Measurements from ENCODE around the gene PRPF40B.

Gene PRPF40B

GRCh38 chr12:49666176-49666575, 42.8 kb downstream of the PRPF40B start:
- no peak overlapping the region for H3K9ac ChIP-seq (ENCODE audit: low read length)
- H3K14ac ChIP-seq (ENCODE audit: low read length): no peak overlapping the region
- H3K79me2 ChIP-seq (ENCODE audit: control insufficient read depth, insufficient read depth, low read length, poor library complexity): no peaks in the 10 kb centered on the region
- no peak overlapping the region for H3K4me3 ChIP-seq (ENCODE audit: low read depth, low read length)
- no CpG with 5 or more reads among the region's 4 CpGs for WGBS (ENCODE audit: extremely low coverage, insufficient coverage, insufficient read length)
- H3K4ac ChIP-seq (ENCODE audit: low read depth, low read length): no peak overlapping the region
- H4K8ac ChIP-seq (ENCODE audit: low read depth, low read length): no peak overlapping the region
- H3K18ac ChIP-seq (ENCODE audit: low read length): no peak overlapping the region
- H2AK5ac ChIP-seq (ENCODE audit: low read length): no peak overlapping the region
- no peaks in the 10 kb centered on the region for H3K27me3 ChIP-seq (ENCODE audit: insufficient read depth, low read length)
- H3K23ac ChIP-seq (ENCODE audit: low read length): no peak overlapping the region
- no peaks in the 10 kb centered on the region for H3K9me3 ChIP-seq (ENCODE audit: insufficient read depth, low read depth, low read length)
- no peak overlapping the region for H4K91ac ChIP-seq (ENCODE audit: low read depth, low read length)
- no peak overlapping the region for H2BK120ac ChIP-seq (ENCODE audit: insufficient read depth, low read length, poor library complexity)
- H2BK12ac ChIP-seq (ENCODE audit: low read length): no peak overlapping the region
- no peaks in the 10 kb centered on the region for H3K36me3 ChIP-seq (ENCODE audit: control insufficient read depth in 1 of 2, insufficient read depth in 2 of 2, low read length in 2 of 2)
- no peak overlapping the region for H4K12ac ChIP-seq (ENCODE audit: low read depth, low read length)
- H3K79me1 ChIP-seq (ENCODE audit: low read length): peaks cover 12% of the 10 kb centered on the region
- no peak overlapping the region for H2BK5ac ChIP-seq (ENCODE audit: low read depth, low read length, poor library complexity)
- H2AFZ ChIP-seq (ENCODE audit: insufficient read depth, low read length, poor library complexity): no peak overlapping the region
- no peak overlapping the region for H3K27ac ChIP-seq (ENCODE audit: low read depth, low read length)
- no peak overlapping the region for H3K4me2 ChIP-seq (ENCODE audit: low read length)
- DNase-seq: no peak
- peaks cover 16 to 24% of the 10 kb centered on the region in 2 experiments for H3K4me1 ChIP-seq (ENCODE audit: control insufficient read depth in 1 of 2, insufficient read depth in 2 of 2, low read length in 2 of 2)

GRCh38 chr12:49667325-49668090, 44.1 kb downstream of the PRPF40B start:
- no CpG with 5 or more reads among the region's 2 CpGs for WGBS (ENCODE audit: extremely low coverage, insufficient coverage, insufficient read length)
- no peak overlapping the region for H4K8ac ChIP-seq (ENCODE audit: low read depth, low read length)
- no peak overlapping the region for H3K4me2 ChIP-seq (ENCODE audit: low read length)
- no peaks in the 10 kb centered on the region for H3K27me3 ChIP-seq (ENCODE audit: insufficient read depth, low read length)
- H3K4me1 ChIP-seq (ENCODE audit: control insufficient read depth in 1 of 2, insufficient read depth in 2 of 2, low read length in 2 of 2): peaks cover 13 to 21% of the 10 kb centered on the region in 2 experiments
- no peak overlapping the region for H2BK12ac ChIP-seq (ENCODE audit: low read length)
- no peak overlapping the region for H3K23ac ChIP-seq (ENCODE audit: low read length)
- no peak overlapping the region for H2BK5ac ChIP-seq (ENCODE audit: low read depth, low read length, poor library complexity)
- no peak overlapping the region for H2AK5ac ChIP-seq (ENCODE audit: low read length)
- H3K79me1 ChIP-seq (ENCODE audit: low read length): peaks cover 12% of the 10 kb centered on the region
- no peak overlapping the region for H3K4ac ChIP-seq (ENCODE audit: low read depth, low read length)
- no peak overlapping the region for H4K12ac ChIP-seq (ENCODE audit: low read depth, low read length)
- H3K79me2 ChIP-seq (ENCODE audit: control insufficient read depth, insufficient read depth, low read length, poor library complexity): no peaks in the 10 kb centered on the region
- H3K9ac ChIP-seq (ENCODE audit: low read length): no peak overlapping the region
- no peak overlapping the region for H3K27ac ChIP-seq (ENCODE audit: low read depth, low read length)
- no peaks in the 10 kb centered on the region for H3K9me3 ChIP-seq (ENCODE audit: insufficient read depth, low read depth, low read length)
- H4K91ac ChIP-seq (ENCODE audit: low read depth, low read length): no peak overlapping the region
- no peak overlapping the region for H2AFZ ChIP-seq (ENCODE audit: insufficient read depth, low read length, poor library complexity)
- peak in 1 of 2 donors; percentile 46 for DNase-seq
- no peak overlapping the region for H3K14ac ChIP-seq (ENCODE audit: low read length)
- no peak overlapping the region for H3K4me3 ChIP-seq (ENCODE audit: low read depth, low read length)
- no peak overlapping the region for H3K18ac ChIP-seq (ENCODE audit: low read length)
- H3K36me3 ChIP-seq (ENCODE audit: control insufficient read depth in 1 of 2, insufficient read depth in 2 of 2, low read length in 2 of 2): no peaks in the 10 kb centered on the region
- no peak overlapping the region for H2BK120ac ChIP-seq (ENCODE audit: insufficient read depth, low read length, poor library complexity)

GRCh38 chr12:49669796-49670195, 46.4 kb downstream of the PRPF40B start:
- Histone ChIP-seq H3K14ac (ENCODE audit: low read length) (no peak overlapping the region), H2AK5ac (ENCODE audit: low read length) (no peak overlapping the region), H3K23ac (ENCODE audit: low read length) (no peak overlapping the region), H3K27ac (ENCODE audit: low read depth, low read length) (no peak overlapping the region), H3K79me2 (ENCODE audit: control insufficient read depth, insufficient read depth, low read length, poor library complexity) (no peaks in the 10 kb centered on the region), H3K36me3 (ENCODE audit: control insufficient read depth in 1 of 2, insufficient read depth in 2 of 2, low read length in 2 of 2) (no peaks in the 10 kb centered on the region), H3K4ac (ENCODE audit: low read depth, low read length) (no peak overlapping the region), H3K9ac (ENCODE audit: low read length) (no peak overlapping the region), H3K4me1 (ENCODE audit: control insufficient read depth in 1 of 2, insufficient read depth in 2 of 2, low read length in 2 of 2) (peaks cover 12 to 14% of the 10 kb centered on the region in 2 experiments), H4K91ac (ENCODE audit: low read depth, low read length) (no peak overlapping the region), H2AFZ (ENCODE audit: insufficient read depth, low read length, poor library complexity) (no peak overlapping the region), H3K79me1 (ENCODE audit: low read length) (no peaks in the 10 kb centered on the region), H4K12ac (ENCODE audit: low read depth, low read length) (no peak overlapping the region), H3K4me3 (ENCODE audit: low read depth, low read length) (no peak overlapping the region), H3K27me3 (ENCODE audit: insufficient read depth, low read length) (no peaks in the 10 kb centered on the region), H2BK12ac (ENCODE audit: low read length) (no peak overlapping the region), H3K18ac (ENCODE audit: low read length) (no peak overlapping the region), H4K8ac (ENCODE audit: low read depth, low read length) (no peak overlapping the region), H3K9me3 (ENCODE audit: insufficient read depth, low read depth, low read length) (no peaks in the 10 kb centered on the region), H2BK120ac (ENCODE audit: insufficient read depth, low read length, poor library complexity) (no peak overlapping the region), H2BK5ac (ENCODE audit: low read depth, low read length, poor library complexity) (no peak overlapping the region), H3K4me2 (ENCODE audit: low read length) (no peak overlapping the region)
- no CpG with 5 or more reads among the region's 4 CpGs for WGBS (ENCODE audit: extremely low coverage, insufficient coverage, insufficient read length)
- DNase-seq: no peak

- Histone ChIP-seq H3K9ac (ENCODE audit: low read length) (no peak overlapping the region), H4K91ac (ENCODE audit: low read depth, low read length) (no peak overlapping the region), H4K12ac (ENCODE audit: low read depth, low read length) (no peak overlapping the region), H3K79me1 (ENCODE audit: low read length) (no peaks in the 10 kb centered on the region), H4K8ac (ENCODE audit: low read depth, low read length) (no peak overlapping the region), H3K4me3 (ENCODE audit: low read depth, low read length) (no peak overlapping the region), H3K23ac (ENCODE audit: low read length) (no peak overlapping the region), H2BK5ac (ENCODE audit: low read depth, low read length, poor library complexity) (no peak overlapping the region), H3K79me2 (ENCODE audit: control insufficient read depth, insufficient read depth, low read length, poor library complexity) (no peaks in the 10 kb centered on the region), H3K4me1 (ENCODE audit: control insufficient read depth in 1 of 2, insufficient read depth in 2 of 2, low read length in 2 of 2) (peaks cover 12 to 13% of the 10 kb centered on the region in 2 experiments), H3K4me2 (ENCODE audit: low read length) (no peak overlapping the region), H2AFZ (ENCODE audit: insufficient read depth, low read length, poor library complexity) (no peak overlapping the region), H3K36me3 (ENCODE audit: control insufficient read depth in 1 of 2, insufficient read depth in 2 of 2, low read length in 2 of 2) (no peaks in the 10 kb centered on the region), H3K27me3 (ENCODE audit: insufficient read depth, low read length) (no peaks in the 10 kb centered on the region), H2AK5ac (ENCODE audit: low read length) (no peak overlapping the region), H3K27ac (ENCODE audit: low read depth, low read length) (no peak overlapping the region), H3K14ac (ENCODE audit: low read length) (no peak overlapping the region), H2BK12ac (ENCODE audit: low read length) (no peak overlapping the region), H3K18ac (ENCODE audit: low read length) (no peak overlapping the region), H2BK120ac (ENCODE audit: insufficient read depth, low read length, poor library complexity) (no peak overlapping the region), H3K4ac (ENCODE audit: low read depth, low read length) (no peak overlapping the region), H3K9me3 (ENCODE audit: insufficient read depth, low read depth, low read length) (no peaks in the 10 kb centered on the region)
- WGBS (ENCODE audit: extremely low coverage, insufficient coverage, insufficient read length): no CpG with 5 or more reads among the region's 5 CpGs
- no peak for DNase-seq
Observed at GRCh38 chr12:49671031-49671765, 47.8 kb downstream of the PRPF40B start.
